GM23338 (cell line): ENCODE data around the gene EMX1. TPM values are rescaled to one million over a fixed set of nuclear protein-coding genes. Genes with fewer than 3 reads are reported as not detected.

Experiments
- ATAC-seq: fragments of 200-7000 bp; cut with Tn5 transposase; 3 replicates; pipeline ENCODE4 v1.9.1; 2020
- DNase-seq: peaks from one replicate; pipeline ENCODE4 v3.0.0-alpha.2; 2015; ENCODE audit warnings: low spot score
- H2AFZ ChIP-seq: fragments of 200-600 bp; sonication (generic); 2 replicates; pipeline ENCODE4 v1.8.0; 2016; ENCODE audit warnings: antibody characterized with exemption, mild to moderate bottlenecking, moderate library complexity
- H3F3A ChIP-seq: fragments of 200-600 bp; sonication (generic); replicated peaks from 2 replicates; pipeline ENCODE4 v1.8.0; 2017; ENCODE audit warnings: antibody characterized with exemption, mixed run types, low read depth
- H3K27ac ChIP-seq: fragments of 200-600 bp; sonication (generic); 2 replicates; pipeline ENCODE4 v1.6.1; 2016; ENCODE audit warnings: low read depth
- H3K27me3 ChIP-seq: fragments of 200-600 bp; sonication (generic); 2 replicates; pipeline ENCODE4 v1.8.0; 2016; ENCODE audit warnings: mild to moderate bottlenecking, mixed run types, moderate library complexity; ENCODE audit not compliant: insufficient read depth
- H3K36me3 ChIP-seq: fragments of 200-600 bp; sonication (generic); 2 replicates; pipeline ENCODE4 v1.8.0; 2016; ENCODE audit warnings: mild to moderate bottlenecking; ENCODE audit not compliant: insufficient read depth
- H3K4me1 ChIP-seq: fragments of 200-600 bp; sonication (generic); 2 replicates; pipeline ENCODE4 v1.8.0; 2016; ENCODE audit warnings: mild to moderate bottlenecking, moderate library complexity; ENCODE audit not compliant: insufficient read depth
- H3K4me2 ChIP-seq: fragments of 200-600 bp; sonication (generic); 2 replicates; pipeline ENCODE4 v1.7.1; 2017; ENCODE audit warnings: mixed run types
- H3K4me3 ChIP-seq: fragments of 200-600 bp; sonication (generic); 2 replicates; pipeline ENCODE4 v1.6.1; 2016; ENCODE audit warnings: mixed run types
- H3K79me2 ChIP-seq: fragments of 200-600 bp; sonication (generic); replicated peaks from 2 replicates; pipeline ENCODE4 v1.8.0; 2017; ENCODE audit warnings: mild to moderate bottlenecking; ENCODE audit not compliant: insufficient read depth
- H3K9me2 ChIP-seq: fragments of 200-600 bp; sonication (generic); 2 replicates; pipeline ENCODE4 v1.8.0; 2017; ENCODE audit not compliant: insufficient read depth
- H4K20me1 ChIP-seq: fragments of 200-600 bp; sonication (generic); replicated peaks from 2 replicates; pipeline ENCODE4 v1.8.0; 2017; ENCODE audit warnings: mild to moderate bottlenecking; ENCODE audit not compliant: insufficient read depth
- H3K27ac Mint-ChIP-seq: 2 replicates; pipeline ENCODE4 v1.8.0; 2020; ENCODE audit warnings: inconsistent platforms, mild to moderate bottlenecking, moderate library complexity, mixed read lengths
- H3K27me3 Mint-ChIP-seq: 3 replicates; pipeline ENCODE4 v1.8.0; 2022; ENCODE audit warnings: low read depth, mild to moderate bottlenecking, moderate library complexity, mixed read lengths, inconsistent platforms; ENCODE audit not compliant: insufficient read depth, poor library complexity
- H3K36me3 Mint-ChIP-seq: 3 replicates; pipeline ENCODE4 v1.8.0; 2021; ENCODE audit warnings: low read depth, mild to moderate bottlenecking, inconsistent platforms, moderate library complexity, mixed read lengths
- H3K4me1 Mint-ChIP-seq: 3 replicates; pipeline ENCODE4 v1.8.0; 2020; ENCODE audit warnings: mild to moderate bottlenecking, inconsistent platforms, mixed read lengths
- H3K4me3 Mint-ChIP-seq: 3 replicates; pipeline ENCODE4 v1.8.0; 2021; ENCODE audit warnings: moderate library complexity, mild to moderate bottlenecking, inconsistent platforms, mixed read lengths
- H3K9me3 Mint-ChIP-seq: 3 replicates; pipeline ENCODE4 v1.8.0; 2020; ENCODE audit warnings: moderate library complexity, mild to moderate bottlenecking, inconsistent platforms, mixed read lengths
- CREB1 ChIP-seq: fragments of 250-450 bp; sonication (Bioruptor Pico); IDR thresholded peaks from 2 replicates; pipeline ENCODE4 v1.5.0; 2020; ENCODE audit warnings: low read depth, mild to moderate bottlenecking, moderate library complexity
- EZH2 ChIP-seq: fragments of 200-600 bp; sonication (generic); IDR thresholded peaks from one replicate; pipeline ENCODE4 v1.8.0; 2017; ENCODE audit warnings: antibody characterized with exemption, mild to moderate bottlenecking, low read depth; ENCODE audit not compliant: unreplicated experiment
- JUNB ChIP-seq: IDR thresholded peaks from one replicate; pipeline ENCODE4 v1.6.1; 2016; ENCODE audit warnings: antibody characterized with exemption; ENCODE audit not compliant: unreplicated experiment
- NANOG ChIP-seq: IDR thresholded peaks from 2 replicates; pipeline ENCODE4 v1.6.1; 2016; ENCODE audit warnings: antibody characterized with exemption, borderline replicate concordance
- POLR2AphosphoS5 ChIP-seq: IDR thresholded peaks from 2 replicates; pipeline ENCODE4 v1.6.1; 2016; ENCODE audit warnings: antibody characterized with exemption, low read depth
- STAT1 ChIP-seq: IDR thresholded peaks from one replicate; pipeline ENCODE4 v1.6.1; 2016; ENCODE audit warnings: antibody characterized with exemption; ENCODE audit not compliant: unreplicated experiment
- ZNF114 ChIP-seq: fragments of 250-450 bp; sonication (Bioruptor Pico); IDR thresholded peaks from 2 replicates; pipeline ENCODE4 v1.5.0; 2020; ENCODE audit warnings: mild to moderate bottlenecking, moderate library complexity
- ZNF462 ChIP-seq: fragments of 250-450 bp; sonication (Bioruptor Pico); IDR thresholded peaks from 2 replicates; pipeline ENCODE4 v1.5.0; 2020; ENCODE audit warnings: mild to moderate bottlenecking, moderate library complexity
- polyA plus RNA-seq: library from polyadenylated mRNA; unstranded; fragments of >200 nt; fragmentation: Nextera tagmentation; extraction: Ambion mirVana; gene quantifications from 2 replicates; pipeline ENCODE4 v1.2.1, GENCODE V29; 2016
- total RNA-seq: library from RNA; depleted of rRNA; stranded (reverse); fragments of >200 nt; shearing (Covaris generic); gene quantifications from 2 replicates; pipeline ENCODE4 v1.2.3, GENCODE V29; 2014

EMX1 gene
- total and polyA plus RNA-seq, 2 experiments from 2014 or later: 3.9 to 7.9 TPM

DNA sequence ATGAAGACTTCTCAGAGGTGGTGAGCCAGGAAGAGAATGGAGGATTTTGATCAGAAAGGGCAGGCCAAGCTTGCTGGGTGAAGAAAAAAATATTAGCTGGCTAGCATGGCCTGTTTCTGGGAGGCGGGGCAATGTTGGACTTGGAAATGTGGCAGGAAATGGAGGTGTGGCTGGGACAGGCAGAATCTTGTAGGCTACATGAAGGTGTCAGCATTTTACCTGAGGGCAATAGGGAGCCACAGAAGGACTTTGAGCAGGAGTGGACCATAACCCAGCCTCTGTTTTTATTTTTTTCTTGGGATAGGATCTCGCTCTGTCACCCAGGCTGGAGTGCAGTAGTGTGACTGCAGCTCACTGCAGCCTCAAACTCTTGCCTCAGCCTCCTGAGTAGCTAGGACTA lies 31.7 kb downstream of the EMX1 start:
- H3K4me3 ChIP-seq: no peak overlapping the region
- TF ChIP-seq NANOG (no peak), POLR2AphosphoS5 (no peak), EZH2 (no peak)
- Mint-ChIP-seq H3K27me3 (peaks cover 30% of the 10 kb centered on the region), H3K9me3 (peaks cover 4% of the 10 kb centered on the region; the same call in 2 of the 3 replicates), H3K36me3 (peaks cover 14% of the 10 kb centered on the region), H3K4me1 (peaks cover 48% of the 10 kb centered on the region), H3K4me3 (no peak overlapping the region), H3K27ac (no peak overlapping the region)
- H3K9me2 ChIP-seq: no peaks in the 10 kb centered on the region
- H3K4me1 ChIP-seq: peaks cover 24% of the 10 kb centered on the region
- DNase-seq (no peak), ATAC-seq (no peak)
- no peak overlapping the region for H3K4me2 ChIP-seq
- H3K27me3 ChIP-seq: no peaks in the 10 kb centered on the region
- H3K36me3 ChIP-seq: no peaks in the 10 kb centered on the region
- no peaks in the 10 kb centered on the region for H3K79me2 ChIP-seq
- no peak overlapping the region for H2AFZ ChIP-seq
- peaks cover 13% of the 10 kb centered on the region for H3F3A ChIP-seq
- H4K20me1 ChIP-seq: no peaks in the 10 kb centered on the region
- no peak overlapping the region for H3K27ac ChIP-seq

DNA sequence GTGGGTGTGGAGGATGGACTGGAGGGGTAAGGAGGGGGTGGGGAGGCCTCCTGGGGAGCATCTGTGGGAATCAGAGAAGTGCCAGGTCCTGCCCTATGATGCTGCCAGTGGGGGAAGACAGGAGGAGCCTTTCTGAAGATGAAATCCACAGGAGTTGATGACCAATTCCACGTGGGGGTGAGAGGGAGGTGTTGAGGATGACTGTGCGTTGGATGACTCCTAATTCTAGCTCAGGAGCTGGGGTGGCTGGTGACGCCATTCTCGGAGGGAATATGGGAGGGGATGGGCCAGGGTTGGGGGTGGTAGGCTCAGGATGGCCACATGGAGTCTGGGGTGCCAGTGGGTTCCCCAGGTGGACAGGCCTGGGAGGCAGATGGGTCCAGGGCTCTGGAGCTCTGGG lies 32.3 kb downstream of the EMX1 start:
- Histone ChIP-seq H3K27me3 (no peaks in the 10 kb centered on the region), H3K4me2 (no peak overlapping the region), H3F3A (peaks cover 13% of the 10 kb centered on the region), H4K20me1 (no peaks in the 10 kb centered on the region), H3K4me3 (no peak overlapping the region), H3K27ac (no peak overlapping the region), H3K9me2 (no peaks in the 10 kb centered on the region), H3K4me1 (peaks cover 24% of the 10 kb centered on the region), H2AFZ (no peak overlapping the region), H3K36me3 (no peaks in the 10 kb centered on the region), H3K79me2 (no peaks in the 10 kb centered on the region)
- no peak overlapping the region; the same call in 2 of the 3 replicates for H3K4me3 Mint-ChIP-seq
- TF ChIP-seq CREB1 (CRISPR knock-in tag) (no peak), ZNF114 (CRISPR knock-in tag) (no peak), JUNB (no peak), POLR2AphosphoS5 (no peak), STAT1 (no peak), ZNF462 (CRISPR knock-in tag) (no peak)
- peaks cover 48% of the 10 kb centered on the region for H3K4me1 Mint-ChIP-seq
- peaks cover 4% of the 10 kb centered on the region; the same call in 2 of the 3 replicates for H3K9me3 Mint-ChIP-seq
- no peak for DNase-seq
- H3K36me3 Mint-ChIP-seq: peaks cover 11% of the 10 kb centered on the region
- peaks cover 27% of the 10 kb centered on the region for H3K27me3 Mint-ChIP-seq
- ATAC-seq: no peak
- no peak overlapping the region; the same call in 1 of the 2 replicates for H3K27ac Mint-ChIP-seq
